Breast epithelium (tissue), 4 donors: ENCODE results near the gene JPH2. TPM values are rescaled to one million over a fixed set of nuclear protein-coding genes. Genes with fewer than 3 reads are reported as not detected.

Experiments used
- DNase-seq, 2 donors: peaks; one replicate each; pipeline ENCODE4 v3.0.0-alpha.2; 2019; ENCODE audit warnings: low spot score in 2 of 2
- H3K27ac ChIP-seq, 2 donors: fragments of 200-600 bp; sonication (generic) in 1 of 2; one replicate each; pipeline ENCODE4 v1.5.1; 2016 to 2019; ENCODE audit warnings: mild to moderate bottlenecking in 1 of 2
- H3K27me3 ChIP-seq, 2 donors: fragments of 200-600 bp; sonication (generic) in 1 of 2; one replicate each; pipeline versions ENCODE4 v1.5.1 to v1.6.0; 2017 to 2019; ENCODE audit warnings: control low read depth in 1 of 2, mild to moderate bottlenecking in 1 of 2
- H3K36me3 ChIP-seq: fragments of 200-600 bp; one replicate; pipeline ENCODE4 v1.5.1; 2019
- H3K4me1 ChIP-seq, 2 donors: fragments of 200-600 bp; sonication (generic); one replicate each; pipeline ENCODE4 v1.5.1; 2016 to 2019; ENCODE audit warnings: control low read depth in 1 of 2
- H3K4me3 ChIP-seq, 3 donors: fragments of 200-600 bp; sonication (generic); 1 replicate in 2 of 3; 2 replicates in 1 of 3; pipeline ENCODE4 v1.5.1; 2016 to 2019; ENCODE audit warnings: mild to moderate bottlenecking in 3 of 3, moderate library complexity in 2 of 3
- H3K9me3 ChIP-seq, 2 donors: fragments of 200-600 bp; sonication (generic) in 1 of 2; one replicate each; pipeline ENCODE4 v1.5.1; 2016 to 2019; ENCODE audit warnings: control low read depth in 1 of 2
- POLR2A ChIP-seq: fragments of 450-650 bp; IDR thresholded peaks from one replicate; pipeline ENCODE4 v1.6.1; 2016; ENCODE audit warnings: antibody characterized with exemption, mild to moderate bottlenecking, moderate library complexity
- POLR2AphosphoS5 ChIP-seq, 3 donors: sonication (generic); formaldehyde crosslinking; IDR thresholded peaks; one replicate each; pipeline ENCODE4 v1.6.1; 2017; ENCODE audit warnings: antibody characterized with exemption in 3 of 3
- intact Hi-C: fragments of 100-400 bp; cut with DNase I; formaldehyde crosslinking; loops from one replicate; pipeline ENCODE4 v1.15.1; 2023; ENCODE audit warnings: low total_unique reads
- total RNA-seq, 3 donors: library from RNA; depleted of rRNA; stranded (reverse); fragments of >200 nt; gene quantifications; one replicate each; pipeline ENCODE4 v1.1.0, GENCODE V29; 2016
- TF ChIP-seq, protein P1 (sequence below), 3 donors: fragments of 450-650 bp; IDR thresholded peaks; one replicate each; pipeline ENCODE4 v1.5.1; 2016 to 2017; ENCODE audit warnings: antibody characterized with exemption in 3 of 3, mild to moderate bottlenecking in 3 of 3, moderate library complexity in 3 of 3

Gene JPH2
- total RNA-seq, 3 donors from 2014 or later = 9.3 to 16.4 (median 16.2) TPM

DNA sequence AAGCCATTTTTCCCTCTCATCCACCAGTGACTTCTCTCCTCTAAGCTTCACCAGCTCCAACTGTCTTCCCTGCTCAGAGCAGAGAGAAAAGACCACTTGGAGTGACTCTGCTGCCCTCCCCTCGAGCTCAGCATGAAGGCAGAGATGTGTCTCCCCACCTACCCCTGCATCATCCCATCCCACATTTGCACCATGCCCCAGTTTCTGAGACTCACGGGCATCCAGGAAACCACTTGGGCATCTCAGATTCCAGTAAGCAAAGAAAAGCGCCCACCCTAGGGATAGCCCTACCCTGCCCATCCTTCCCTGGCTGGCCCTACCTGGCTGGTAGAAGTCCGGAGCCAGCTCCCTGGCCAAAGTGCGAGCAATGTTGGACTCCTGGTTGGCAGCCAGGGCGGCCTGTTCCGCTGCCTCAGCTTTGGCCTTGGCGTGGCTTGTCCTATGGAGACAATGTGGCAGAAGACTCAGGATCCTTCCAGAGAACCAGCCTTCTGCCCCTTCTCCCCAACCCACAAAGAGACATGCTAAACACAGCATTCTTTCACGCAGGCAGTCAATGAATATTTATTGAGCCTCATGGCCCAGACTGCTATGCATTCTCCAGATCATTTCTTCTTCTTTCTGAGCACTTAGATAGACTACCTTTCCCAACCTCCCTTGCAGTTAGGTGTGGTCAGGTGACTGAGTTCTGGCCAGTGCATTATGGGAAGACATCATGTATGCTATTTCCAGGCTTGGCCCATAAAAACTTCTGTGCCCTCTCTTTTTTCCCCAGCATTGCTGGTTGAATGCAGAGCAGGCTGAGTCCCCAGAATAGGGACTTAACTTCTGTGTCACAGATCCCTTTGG, 68.6 kb downstream of the JPH2 start:
- Histone ChIP-seq H3K27me3 (peaks cover 0 to 14% of the 10 kb centered on the region in 2 donors), H3K36me3 (no peaks in the 10 kb centered on the region), H3K4me3 (no peak overlapping the region), H3K9me3 (no peaks in the 10 kb centered on the region), H3K4me1 (no peaks in the 10 kb centered on the region), H3K27ac (no peak overlapping the region)
- TF ChIP-seq POLR2A (no peak), POLR2AphosphoS5 (IDR thresholded peaks at IDR 0.05) (no peak)
- TF ChIP-seq, protein P1, sequence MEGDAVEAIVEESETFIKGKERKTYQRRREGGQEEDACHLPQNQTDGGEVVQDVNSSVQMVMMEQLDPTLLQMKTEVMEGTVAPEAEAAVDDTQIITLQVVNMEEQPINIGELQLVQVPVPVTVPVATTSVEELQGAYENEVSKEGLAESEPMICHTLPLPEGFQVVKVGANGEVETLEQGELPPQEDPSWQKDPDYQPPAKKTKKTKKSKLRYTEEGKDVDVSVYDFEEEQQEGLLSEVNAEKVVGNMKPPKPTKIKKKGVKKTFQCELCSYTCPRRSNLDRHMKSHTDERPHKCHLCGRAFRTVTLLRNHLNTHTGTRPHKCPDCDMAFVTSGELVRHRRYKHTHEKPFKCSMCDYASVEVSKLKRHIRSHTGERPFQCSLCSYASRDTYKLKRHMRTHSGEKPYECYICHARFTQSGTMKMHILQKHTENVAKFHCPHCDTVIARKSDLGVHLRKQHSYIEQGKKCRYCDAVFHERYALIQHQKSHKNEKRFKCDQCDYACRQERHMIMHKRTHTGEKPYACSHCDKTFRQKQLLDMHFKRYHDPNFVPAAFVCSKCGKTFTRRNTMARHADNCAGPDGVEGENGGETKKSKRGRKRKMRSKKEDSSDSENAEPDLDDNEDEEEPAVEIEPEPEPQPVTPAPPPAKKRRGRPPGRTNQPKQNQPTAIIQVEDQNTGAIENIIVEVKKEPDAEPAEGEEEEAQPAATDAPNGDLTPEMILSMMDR (IDR thresholded peaks at IDR 0.05) = no peak
- no peak for DNase-seq
- intact Hi-C loops = no loop called here

DNA sequence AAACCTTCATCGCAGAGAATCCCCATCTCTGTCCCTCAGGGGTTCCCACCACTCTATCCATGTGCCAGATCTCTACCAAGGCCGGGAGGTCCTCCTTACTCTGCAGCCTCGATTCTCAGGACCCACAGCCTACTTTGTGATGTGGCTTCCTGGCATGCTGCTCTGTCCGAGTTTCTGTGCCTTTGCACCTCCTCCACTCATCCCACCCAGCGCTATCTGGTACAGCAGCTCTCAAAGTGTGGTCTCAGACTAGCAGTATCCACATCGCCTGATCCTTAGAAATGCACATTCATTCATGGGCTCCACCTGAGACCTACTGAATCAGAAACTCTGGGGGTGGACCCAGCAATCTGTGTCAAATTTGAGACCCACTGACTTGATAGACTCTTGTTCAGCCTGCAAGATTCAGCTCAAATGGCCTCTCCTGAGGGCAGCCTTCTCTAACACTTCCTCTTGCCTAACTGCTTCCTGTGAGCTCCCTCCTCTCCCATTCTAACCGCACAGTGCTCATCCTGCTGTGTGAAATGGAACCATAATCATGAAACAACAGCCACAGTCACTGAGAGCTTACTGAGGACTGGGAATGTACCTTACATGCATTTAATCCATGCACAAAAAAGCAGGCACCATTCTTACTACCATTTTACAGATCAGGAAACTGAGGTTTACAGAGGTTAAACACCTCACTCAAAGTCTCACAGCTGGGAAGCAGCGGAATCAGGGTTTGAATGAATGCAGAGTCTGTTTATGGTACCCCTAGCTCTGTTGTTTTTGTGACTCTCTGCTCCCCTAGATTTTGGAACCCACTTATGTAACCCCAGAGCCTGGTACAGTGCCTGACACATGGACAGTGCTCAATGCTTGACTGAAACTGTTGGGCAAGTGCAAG, 69.4 kb downstream of the JPH2 start:
- no peak for TF ChIP-seq POLR2A
- TF ChIP-seq, protein P1 (IDR thresholded peaks at IDR 0.05) = no peak
- TF ChIP-seq POLR2AphosphoS5 (IDR thresholded peaks at IDR 0.05) = no peak
- H3K36me3 ChIP-seq = no peaks in the 10 kb centered on the region
- H3K27ac ChIP-seq = no peak overlapping the region
- no peak for DNase-seq
- H3K4me1 ChIP-seq = no peaks in the 10 kb centered on the region
- no peaks in the 10 kb centered on the region for H3K9me3 ChIP-seq
- no peak overlapping the region for H3K4me3 ChIP-seq
- H3K27me3 ChIP-seq = peaks cover 0 to 14% of the 10 kb centered on the region in 2 donors
- intact Hi-C loops = no loop called here

DNA sequence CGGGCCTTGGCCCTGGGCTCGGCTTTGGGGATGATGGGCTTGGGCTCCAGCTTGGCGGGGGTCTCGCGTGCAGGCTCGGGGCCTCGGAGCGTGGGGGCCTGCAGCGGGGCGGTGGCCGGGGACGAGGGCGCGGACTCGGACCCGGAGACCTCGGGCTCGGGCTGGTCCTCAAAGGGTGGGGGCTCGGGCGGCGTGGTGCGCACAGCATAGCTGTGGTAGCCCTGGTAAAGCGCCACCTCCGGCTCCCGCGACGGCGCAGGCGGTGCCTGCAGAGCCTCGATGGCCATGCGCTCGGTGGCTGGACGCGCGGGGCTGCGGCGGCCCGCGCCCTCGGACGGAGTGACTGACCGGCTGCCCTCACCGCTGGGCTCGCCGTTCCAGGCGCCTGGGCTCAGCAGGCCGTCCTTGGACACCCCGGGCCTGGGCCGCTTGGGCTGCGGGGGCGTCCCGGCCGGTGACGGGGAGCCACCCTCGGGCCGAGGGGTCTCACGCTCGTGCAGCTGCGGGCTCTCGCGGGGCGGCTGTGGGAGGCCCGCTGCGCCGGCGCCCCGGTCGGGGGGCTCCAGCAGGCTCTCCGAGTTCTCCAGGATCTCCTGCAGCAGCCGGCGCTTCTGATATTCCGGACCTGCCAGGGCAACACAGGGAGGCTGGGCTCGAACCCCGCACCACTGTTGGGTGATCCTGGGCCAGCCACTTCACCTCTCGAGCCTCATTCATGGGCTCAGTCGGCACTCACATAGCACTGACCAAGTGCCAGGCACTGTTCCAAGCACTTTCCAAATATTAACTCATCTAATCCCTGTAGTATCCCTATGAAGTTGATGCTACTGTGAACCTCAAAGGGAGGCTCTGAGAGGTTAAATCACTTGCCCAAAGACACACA, 71.0 kb downstream of the JPH2 start:
- no peaks in the 10 kb centered on the region for H3K9me3 ChIP-seq
- H3K36me3 ChIP-seq = no peaks in the 10 kb centered on the region
- intact Hi-C loops = no loop called here
- TF ChIP-seq POLR2AphosphoS5 (IDR thresholded peaks at IDR 0.05) = no peak
- H3K4me3 ChIP-seq = no peak overlapping the region
- H3K4me1 ChIP-seq = no peaks in the 10 kb centered on the region
- DNase-seq = no peak
- H3K27me3 ChIP-seq = peaks cover 0 to 14% of the 10 kb centered on the region in 2 donors
- H3K27ac ChIP-seq = no peak overlapping the region

DNA sequence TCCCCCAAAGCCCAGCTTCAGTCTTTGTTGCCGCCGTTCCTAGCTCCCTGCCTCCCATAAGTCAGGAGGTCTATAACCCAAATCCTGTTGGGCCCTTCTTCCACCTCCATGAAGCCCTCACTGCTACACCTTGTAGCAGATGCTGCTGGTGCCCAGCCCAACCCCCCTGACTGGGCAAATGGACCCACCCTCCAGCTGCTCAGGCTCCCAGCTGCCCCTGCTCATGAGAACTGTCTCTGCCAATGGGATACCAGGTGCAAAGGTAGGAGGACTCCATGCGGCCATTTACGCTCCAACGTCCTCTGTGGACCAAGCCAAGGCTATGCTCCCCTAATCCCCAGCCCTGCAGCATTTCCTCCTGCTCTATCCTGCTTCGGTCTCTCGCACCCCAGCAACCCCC, 71.8 kb downstream of the JPH2 start:
- H3K4me3 ChIP-seq = no peak overlapping the region
- no peaks in the 10 kb centered on the region for H3K9me3 ChIP-seq
- peaks cover 0 to 14% of the 10 kb centered on the region in 2 donors for H3K27me3 ChIP-seq
- no peaks in the 10 kb centered on the region for H3K36me3 ChIP-seq
- DNase-seq = no peak
- no peak overlapping the region for H3K27ac ChIP-seq
- no peak for TF ChIP-seq POLR2AphosphoS5 (IDR thresholded peaks at IDR 0.05)
- no peak for TF ChIP-seq POLR2A
- TF ChIP-seq, protein P1 (IDR thresholded peaks at IDR 0.05) = no peak
- intact Hi-C loops = no loop called here
- no peaks in the 10 kb centered on the region for H3K4me1 ChIP-seq
